GM19455 (cell line): Measurements from ENCODE around the gene TNRC6A.
"Not testable (repeated sequence)": the region's sequence is repeated elsewhere in the genome, so short reads cannot be mapped to it uniquely, and the experiment has no call there.

ENCODE experiments used
- ATAC-seq: cut with Tn5 transposase; IDR thresholded peaks from one replicate; pipeline ENCODE4 v1.9.1; 2021; ENCODE audit not compliant: unreplicated experiment

TNRC6A gene

GRCh38 chr16:24810951-24811843 is 81.7 kb downstream of the TNRC6A start:
- ATAC-seq: no peak

GRCh38 chr16:24812813-24813212 is 83.4 kb downstream of the TNRC6A start:
- not testable (repeated sequence) for ATAC-seq

GRCh38 chr16:24815021-24815420 is 85.6 kb downstream of the TNRC6A start:
- ATAC-seq: no peak

- no peak for ATAC-seq
Observed at GRCh38 chr16:24816688-24817087, 87.2 kb downstream of the TNRC6A start.

- ATAC-seq: no peak
Observed at GRCh38 chr16:24819462-24820040, 90.1 kb downstream of the TNRC6A start.

GRCh38 chr16:24820522-24820921 is 91.1 kb downstream of the TNRC6A start:
- no peak for ATAC-seq

GRCh38 chr16:24821129-24821528 is 91.7 kb downstream of the TNRC6A start:
- ATAC-seq: no peak

GRCh38 chr16:24822542-24822941 is 93.1 kb downstream of the TNRC6A start:
- no peak for ATAC-seq

GRCh38 chr16:24822974-24823373 is 93.5 kb downstream of the TNRC6A start:
- ATAC-seq: no peak

GRCh38 chr16:24825696-24826095 is 96.2 kb downstream of the TNRC6A start:
- ATAC-seq: no peak

- ATAC-seq: no peak
Observed at GRCh38 chr16:24826096-24826690, 96.7 kb downstream of the TNRC6A start.

GRCh38 chr16:24826817-24827566 is 97.5 kb downstream of the TNRC6A start:
- ATAC-seq: no peak

GRCh38 chr16:24829153-24829552 is 99.7 kb downstream of the TNRC6A start:
- no peak for ATAC-seq

- no peak for ATAC-seq
Observed at GRCh38 chr16:24833352-24833751, 103.9 kb downstream of the TNRC6A start.

GRCh38 chr16:24834459-24835335 is 105.2 kb downstream of the TNRC6A start:
- no peak for ATAC-seq

GRCh38 chr16:24836836-24837235 is 107.4 kb downstream of the TNRC6A start:
- ATAC-seq: no peak

- ATAC-seq: no peak
Observed at GRCh38 chr16:24837969-24838368, 108.5 kb downstream of the TNRC6A start.

GRCh38 chr16:24838554-24839266 is 109.3 kb downstream of the TNRC6A start:
- no peak for ATAC-seq

GRCh38 chr16:24839347-24839972 is 110.0 kb downstream of the TNRC6A start:
- no peak for ATAC-seq
